Activated CD4-positive, CD25-positive, alpha-beta regulatory T cell treated with anti-CD3 and anti-CD28 coated beads, Interleukin-2, amount 50 U/mL, for 24 hours (primary cell): ENCODE results near the gene COLEC11.
"Not testable (repeated sequence)": the region's sequence is repeated elsewhere in the genome, so short reads cannot be mapped to it uniquely, and the experiment has no call there.

Experiments used
- ATAC-seq, 2 donors: fragments of 150-1000 bp; cut with Tn5 transposase; one replicate each; pipeline ENCODE4 v1.10.0; 2021; ENCODE audit warnings: mild to moderate bottlenecking in 1 of 2, moderate library complexity in 1 of 2

Gene COLEC11

GRCh38 chr2:3606028-3606369, 11.1 kb downstream of the COLEC11 start:
- ATAC-seq = no peak

DNA sequence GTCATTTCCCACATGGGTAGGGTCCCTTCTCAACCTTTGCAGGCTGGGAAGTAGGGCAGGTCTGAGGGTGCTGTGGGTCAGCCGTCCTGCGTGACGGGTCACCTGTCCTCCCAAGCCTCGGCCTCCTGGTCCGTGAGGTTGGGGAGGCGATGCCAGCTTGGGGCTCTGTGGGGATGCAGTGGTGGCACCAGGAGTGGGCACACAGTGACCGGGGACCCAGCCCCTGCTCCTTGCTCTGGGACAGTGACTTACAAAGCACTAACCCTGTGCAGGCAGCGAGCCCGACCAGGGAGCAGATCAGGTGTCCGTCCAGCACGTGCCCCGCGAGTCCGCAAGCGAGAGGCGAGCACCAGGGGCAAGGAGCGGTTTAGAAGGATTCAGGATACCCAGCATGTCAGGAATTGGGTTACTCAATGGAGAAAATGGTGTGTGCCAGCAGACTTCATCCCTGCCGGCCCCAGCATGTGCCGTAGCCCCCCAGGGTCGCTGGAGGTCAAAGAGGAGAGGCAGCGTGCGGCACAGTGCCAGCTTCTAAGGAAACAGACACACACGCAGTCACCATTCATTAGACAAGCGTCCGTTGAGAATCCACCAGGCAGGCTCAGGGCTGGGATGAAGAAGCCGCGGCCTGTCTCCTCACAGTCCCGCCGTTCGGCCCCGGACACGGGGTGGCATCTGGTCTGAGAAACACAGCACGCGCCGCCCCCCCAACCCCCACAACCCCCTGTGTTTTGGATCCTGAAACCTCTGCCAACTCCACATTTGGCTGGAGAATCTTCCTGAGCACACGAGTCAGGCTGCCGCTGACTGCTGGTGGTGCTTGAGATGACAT, 11.7 kb downstream of the COLEC11 start:
- ATAC-seq = no peak

GRCh38 chr2:3608373-3609278, 13.7 kb downstream of the COLEC11 start:
- no peak for ATAC-seq

- ATAC-seq = not testable (repeated sequence)
Observed at GRCh38 chr2:3609279-3609673, 14.4 kb downstream of the COLEC11 start.

- ATAC-seq = no peak
Observed at GRCh38 chr2:3610415-3610814, 15.5 kb downstream of the COLEC11 start.

GRCh38 chr2:3610881-3611505, 16.1 kb downstream of the COLEC11 start:
- ATAC-seq = no peak

- no peak for ATAC-seq
Observed at GRCh38 chr2:3611589-3611988, 16.7 kb downstream of the COLEC11 start.

DNA sequence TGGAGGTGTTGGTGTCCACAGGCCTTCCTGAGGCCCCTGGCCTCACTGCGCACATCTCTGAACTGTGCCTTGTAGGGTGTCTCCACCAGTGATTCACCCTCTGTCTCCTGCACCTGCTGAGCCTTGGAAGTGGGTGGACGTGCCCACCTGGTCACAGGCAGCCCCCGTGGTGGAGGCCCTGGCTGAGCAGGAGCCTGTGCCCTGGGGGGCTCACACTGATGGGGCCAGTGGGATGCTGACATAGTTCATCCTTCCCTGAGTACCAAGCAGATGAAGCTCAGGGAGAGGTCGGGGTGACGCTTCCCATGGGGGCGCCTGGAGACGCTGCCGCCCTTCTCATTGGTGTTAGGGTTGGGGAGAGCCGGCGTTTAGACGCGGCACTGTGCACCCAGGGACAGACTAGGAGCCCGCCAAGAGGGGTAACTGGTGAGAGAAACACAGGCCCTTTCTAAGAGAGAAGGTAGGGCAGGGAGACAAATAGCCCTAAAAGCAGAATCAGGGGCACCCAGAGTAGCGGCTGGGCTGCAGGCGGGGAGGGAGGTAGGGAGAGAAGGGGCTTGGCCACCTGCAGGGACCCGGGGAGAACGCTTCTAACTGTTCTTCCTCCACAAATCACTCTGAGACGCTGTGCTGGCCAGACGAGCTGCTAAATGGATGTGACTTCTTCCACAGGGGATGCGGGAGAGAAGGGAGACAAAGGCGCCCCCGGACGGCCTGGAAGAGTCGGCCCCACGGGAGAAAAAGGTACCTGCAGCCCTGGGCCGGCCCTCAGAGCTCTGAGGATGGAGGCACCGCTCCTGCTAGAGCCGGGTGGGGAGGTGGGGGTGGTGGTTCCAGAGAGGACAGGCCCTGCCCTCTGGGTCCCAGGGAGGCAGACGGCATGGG, 18.0 kb downstream of the COLEC11 start:
- no peak for ATAC-seq

DNA sequence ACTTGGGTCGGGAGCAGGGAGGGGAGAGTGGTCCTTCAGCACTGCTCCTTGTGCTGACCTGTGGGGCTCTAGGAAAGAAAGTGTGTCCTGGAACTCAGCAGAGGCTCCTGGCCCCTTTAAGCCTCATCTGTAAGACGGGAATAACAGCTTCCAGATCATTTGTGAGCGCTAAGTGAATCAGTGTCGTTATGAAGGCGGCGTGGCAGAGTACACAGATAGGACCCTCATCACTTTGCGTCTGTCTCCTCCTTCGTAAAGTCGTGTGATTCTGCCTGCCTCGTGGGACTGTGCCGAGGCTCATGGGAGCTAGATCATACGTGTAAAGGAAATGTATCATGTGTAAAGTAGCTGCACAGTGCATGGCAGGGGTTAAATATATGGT, 18.6 kb downstream of the COLEC11 start:
- no peak for ATAC-seq

DNA sequence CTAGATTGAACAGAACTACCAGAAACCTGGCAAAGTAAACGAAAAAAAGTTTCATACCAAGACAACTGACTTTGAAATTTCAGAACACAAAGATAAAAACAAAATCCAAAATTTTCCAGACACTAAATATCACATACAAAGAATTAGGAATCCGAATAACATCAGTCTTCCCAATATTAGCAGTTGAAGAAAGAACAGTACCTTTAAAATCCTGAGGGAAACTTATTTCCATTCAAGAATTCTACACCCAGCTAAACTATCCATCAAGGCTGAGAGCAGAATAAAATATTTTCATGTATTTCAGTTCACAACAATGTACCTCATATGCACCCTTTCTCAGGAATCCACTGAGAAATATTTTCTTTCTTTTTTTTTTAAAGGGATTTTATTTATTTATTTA, 19.8 kb downstream of the COLEC11 start:
- not testable (repeated sequence) for ATAC-seq

- not testable (repeated sequence) for ATAC-seq
Observed at GRCh38 chr2:3615541-3616200, 20.8 kb downstream of the COLEC11 start.

DNA sequence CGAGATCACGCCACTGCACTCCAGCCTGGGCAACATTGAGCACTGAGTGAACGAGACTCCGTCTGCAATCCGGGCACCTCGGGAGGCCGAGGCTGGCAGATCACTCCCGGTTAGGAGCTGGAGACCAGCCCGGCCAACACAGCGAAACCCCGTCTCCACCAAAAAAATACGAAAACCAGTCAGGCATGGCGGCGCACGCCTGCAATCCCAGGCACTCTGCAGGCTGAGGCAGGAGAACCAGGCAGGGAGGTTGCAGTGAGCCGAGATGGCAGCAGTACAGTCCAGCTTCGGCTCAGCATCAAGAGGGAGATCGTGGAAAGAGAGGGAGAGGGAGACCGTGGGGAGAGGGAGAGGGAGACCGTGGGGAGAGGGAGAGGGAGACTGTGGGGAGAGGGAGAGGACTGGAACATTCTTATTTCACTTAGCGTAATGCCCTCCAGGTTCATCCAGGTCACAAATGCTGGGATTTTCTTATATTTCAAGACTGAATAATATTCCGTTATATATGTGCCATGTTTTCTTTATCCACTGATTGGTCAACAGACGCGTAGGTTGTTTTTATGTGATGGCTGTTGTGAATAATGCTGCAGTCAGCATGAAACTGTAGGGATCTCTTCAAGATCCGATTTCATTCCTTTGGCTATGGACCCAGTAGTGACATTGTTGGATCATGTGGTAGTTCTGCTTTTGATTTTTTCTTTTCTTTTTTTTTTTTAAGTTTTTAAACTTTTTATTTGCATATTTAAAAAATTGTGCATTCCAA, 21.7 kb downstream of the COLEC11 start:
- not testable (repeated sequence) for ATAC-seq

GRCh38 chr2:3617198-3617890, 22.4 kb downstream of the COLEC11 start:
- ATAC-seq = no peak

DNA sequence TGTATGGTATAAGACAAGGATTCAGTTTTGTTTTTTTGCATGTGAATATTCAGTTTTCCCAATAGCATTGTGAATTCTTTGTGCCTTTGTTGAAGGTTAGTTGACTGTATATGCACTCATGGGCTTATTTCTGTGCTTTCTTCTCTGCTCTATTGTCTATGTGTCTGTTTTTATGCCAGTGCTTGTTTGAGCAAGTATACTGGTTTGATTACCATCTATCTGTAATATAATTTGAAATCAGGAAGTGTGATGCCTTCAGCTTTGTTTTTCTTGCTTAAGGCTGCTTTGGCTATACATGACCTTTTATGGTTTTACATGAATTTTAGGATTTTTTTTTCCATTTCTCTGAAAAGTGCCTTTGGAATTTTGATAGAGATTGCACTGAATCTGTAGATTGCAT, 23.5 kb downstream of the COLEC11 start:
- ATAC-seq = no peak

- ATAC-seq = no peak
Observed at GRCh38 chr2:3619033-3619432, 24.1 kb downstream of the COLEC11 start.

GRCh38 chr2:3619661-3620060, 24.7 kb downstream of the COLEC11 start:
- not testable (repeated sequence) for ATAC-seq

- no peak for ATAC-seq
Observed at GRCh38 chr2:3620834-3621233, 25.9 kb downstream of the COLEC11 start.

DNA sequence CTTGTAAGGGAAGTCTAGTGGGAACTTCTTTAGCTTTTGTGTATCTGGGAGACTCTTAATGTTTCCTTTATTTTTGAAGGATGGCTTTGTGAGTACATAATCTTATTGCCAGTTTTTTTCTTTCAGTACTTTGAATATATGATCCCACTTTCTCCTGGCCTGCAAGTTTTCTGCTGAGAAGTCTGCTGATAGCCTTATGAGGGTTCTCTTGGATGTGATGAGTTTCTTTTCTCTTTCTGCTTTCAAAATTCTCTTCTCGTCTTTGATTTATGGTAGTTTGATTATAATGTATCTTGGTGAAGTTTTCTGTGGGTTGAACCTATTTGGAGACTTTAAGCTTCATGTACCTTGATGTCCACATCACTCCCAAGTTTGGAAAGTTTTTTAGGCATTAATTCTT, 28.1 kb downstream of the COLEC11 start:
- no peak for ATAC-seq

DNA sequence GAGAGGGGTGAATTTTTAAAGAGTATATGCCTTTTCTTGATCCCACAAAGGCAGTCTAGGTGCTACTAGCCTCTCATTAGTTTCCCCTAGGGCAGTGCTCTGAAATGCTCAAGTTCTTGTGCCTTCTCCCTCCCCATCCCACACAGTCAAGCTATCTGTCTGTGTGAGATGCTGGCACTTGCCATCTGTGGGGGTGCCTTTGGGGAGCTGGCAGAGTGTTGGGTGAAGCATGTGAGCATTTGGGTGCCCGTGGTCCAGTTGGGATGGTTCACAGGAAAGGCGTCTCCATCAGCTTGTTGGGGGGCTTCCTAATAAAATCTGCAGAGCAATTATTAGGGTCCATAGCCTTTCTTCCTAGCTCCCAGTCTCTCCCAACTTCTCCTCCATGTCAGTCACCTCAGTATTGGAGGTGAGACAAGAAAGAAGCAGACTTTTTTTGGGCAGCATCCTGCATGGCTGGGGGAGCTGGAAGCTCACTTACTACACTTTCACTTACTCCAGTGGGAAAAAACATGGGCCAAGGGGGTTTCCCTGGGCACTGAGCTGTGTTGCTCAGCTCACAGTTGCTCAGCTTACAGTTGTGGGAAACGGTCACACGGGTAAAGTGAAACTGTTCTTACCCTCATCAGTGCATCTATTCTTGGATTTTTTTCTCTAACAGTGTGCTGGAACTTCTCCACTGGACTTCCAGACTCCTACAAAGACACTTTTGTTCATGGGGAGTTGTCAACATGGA, 29.3 kb downstream of the COLEC11 start:
- no peak for ATAC-seq

DNA sequence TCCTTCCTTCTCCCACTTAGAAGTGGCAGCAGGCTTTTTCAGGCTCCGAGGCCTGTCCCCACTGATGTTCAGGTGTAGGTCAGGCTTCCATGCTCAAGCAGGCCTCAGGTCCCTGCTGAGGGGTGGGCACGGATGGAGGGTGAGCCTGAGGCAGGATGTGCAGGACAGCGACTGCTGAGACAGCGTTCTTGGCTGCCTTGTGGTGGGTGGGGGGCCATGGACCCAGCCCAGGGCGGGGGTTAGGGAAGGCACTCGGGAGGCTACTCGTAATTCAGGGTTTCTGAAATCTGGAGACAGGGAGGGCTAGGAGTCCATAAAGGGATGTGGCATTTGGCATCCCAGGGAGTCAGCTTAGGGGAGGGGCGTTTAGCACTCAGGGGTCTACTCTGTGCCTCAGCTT, 30.3 kb downstream of the COLEC11 start:
- ATAC-seq = no peak
